ENCODE data around the gene ENPP5. TPM values are rescaled to one million over a fixed set of nuclear protein-coding genes. Genes with fewer than 3 reads are reported as not detected.

ENPP5 gene
- total and polyA plus RNA-seq, 2 of the 13 experiments (the other 11 are each of a cell fraction or from before 2014, with no cell fraction given): not detected

DNA sequence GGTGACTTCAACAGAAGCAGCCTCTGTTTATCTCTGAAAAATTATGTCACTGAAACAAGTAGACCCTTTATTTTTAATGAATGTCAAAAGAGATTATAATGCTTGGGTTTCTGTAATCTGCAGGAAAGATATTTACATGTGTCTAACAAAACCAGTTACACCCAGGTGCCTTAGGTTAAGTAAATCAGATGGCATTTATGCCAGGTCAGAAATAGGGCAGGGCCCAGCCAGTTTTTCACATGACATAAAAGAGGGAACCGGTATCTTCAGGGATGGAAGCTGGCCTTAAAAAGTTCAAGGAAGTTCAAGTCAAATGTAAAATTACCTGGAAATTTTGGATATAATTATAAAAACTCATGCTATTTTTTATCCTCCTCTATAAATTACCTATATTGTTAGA, 55.1 kb downstream of the ENPP5 start (continued):
- TF ChIP-seq, protein P1, sequence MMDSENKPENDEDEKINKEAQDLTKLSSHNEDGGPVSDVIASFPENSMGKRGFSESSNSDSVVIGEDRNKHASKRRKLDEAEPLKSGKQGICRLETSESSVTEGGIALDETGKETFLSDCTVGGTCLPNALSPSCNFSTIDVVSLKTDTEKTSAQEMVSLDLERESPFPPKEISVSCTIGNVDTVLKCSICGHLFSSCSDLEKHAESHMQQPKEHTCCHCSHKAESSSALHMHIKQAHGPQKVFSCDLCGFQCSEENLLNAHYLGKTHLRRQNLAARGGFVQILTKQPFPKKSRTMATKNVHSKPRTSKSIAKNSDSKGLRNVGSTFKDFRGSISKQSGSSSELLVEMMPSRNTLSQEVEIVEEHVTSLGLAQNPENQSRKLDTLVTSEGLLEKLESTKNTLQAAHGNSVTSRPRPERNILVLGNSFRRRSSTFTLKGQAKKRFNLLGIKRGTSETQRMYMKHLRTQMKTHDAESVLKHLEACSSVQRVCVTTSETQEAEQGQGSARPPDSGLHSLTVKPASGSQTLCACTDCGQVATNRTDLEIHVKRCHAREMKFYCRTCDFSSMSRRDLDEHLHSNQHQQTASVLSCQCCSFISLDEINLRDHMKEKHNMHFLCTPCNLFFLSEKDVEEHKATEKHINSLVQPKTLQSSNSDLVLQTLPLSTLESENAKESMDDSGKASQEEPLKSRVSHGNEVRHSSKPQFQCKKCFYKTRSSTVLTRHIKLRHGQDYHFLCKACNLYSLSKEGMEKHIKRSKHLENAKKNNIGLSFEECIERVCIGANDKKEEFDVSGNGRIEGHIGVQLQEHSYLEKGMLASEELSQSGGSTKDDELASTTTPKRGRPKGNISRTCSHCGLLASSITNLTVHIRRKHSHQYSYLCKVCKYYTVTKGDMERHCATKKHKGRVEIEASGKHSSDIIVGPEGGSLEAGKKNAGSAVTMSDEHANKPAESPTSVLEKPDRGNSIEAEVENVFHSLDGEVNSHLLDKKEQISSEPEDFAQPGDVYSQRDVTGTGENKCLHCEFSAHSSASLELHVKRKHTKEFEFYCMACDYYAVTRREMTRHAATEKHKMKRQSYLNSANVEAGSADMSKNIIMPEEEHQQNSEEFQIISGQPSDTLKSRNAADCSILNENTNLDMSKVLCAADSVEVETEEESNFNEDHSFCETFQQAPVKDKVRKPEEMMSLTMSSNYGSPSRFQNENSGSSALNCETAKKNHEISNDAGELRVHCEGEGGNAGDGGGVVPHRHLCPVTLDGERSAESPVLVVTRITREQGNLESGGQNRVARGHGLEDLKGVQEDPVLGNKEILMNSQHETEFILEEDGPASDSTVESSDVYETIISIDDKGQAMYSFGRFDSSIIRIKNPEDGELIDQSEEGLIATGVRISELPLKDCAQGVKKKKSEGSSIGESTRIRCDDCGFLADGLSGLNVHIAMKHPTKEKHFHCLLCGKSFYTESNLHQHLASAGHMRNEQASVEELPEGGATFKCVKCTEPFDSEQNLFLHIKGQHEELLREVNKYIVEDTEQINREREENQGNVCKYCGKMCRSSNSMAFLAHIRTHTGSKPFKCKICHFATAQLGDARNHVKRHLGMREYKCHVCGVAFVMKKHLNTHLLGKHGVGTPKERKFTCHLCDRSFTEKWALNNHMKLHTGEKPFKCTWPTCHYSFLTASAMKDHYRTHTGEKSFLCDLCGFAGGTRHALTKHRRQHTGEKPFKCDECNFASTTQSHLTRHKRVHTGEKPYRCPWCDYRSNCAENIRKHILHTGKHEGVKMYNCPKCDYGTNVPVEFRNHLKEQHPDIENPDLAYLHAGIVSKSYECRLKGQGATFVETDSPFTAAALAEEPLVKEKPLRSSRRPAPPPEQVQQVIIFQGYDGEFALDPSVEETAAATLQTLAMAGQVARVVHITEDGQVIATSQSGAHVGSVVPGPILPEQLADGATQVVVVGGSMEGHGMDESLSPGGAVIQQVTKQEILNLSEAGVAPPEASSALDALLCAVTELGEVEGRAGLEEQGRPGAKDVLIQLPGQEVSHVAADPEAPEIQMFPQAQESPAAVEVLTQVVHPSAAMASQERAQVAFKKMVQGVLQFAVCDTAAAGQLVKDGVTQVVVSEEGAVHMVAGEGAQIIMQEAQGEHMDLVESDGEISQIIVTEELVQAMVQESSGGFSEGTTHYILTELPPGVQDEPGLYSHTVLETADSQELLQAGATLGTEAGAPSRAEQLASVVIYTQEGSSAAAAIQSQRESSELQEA (CRISPR knock-in tag; IDR thresholded peaks at IDR 0.05; ENCODE audit: not compliant biosample characterization): no peak

GRCh38 chr6:46113370-46113769, 57.4 kb downstream of the ENPP5 start:
- H3K4me2 ChIP-seq (ENCODE audit: low read depth, low read length): no peak overlapping the region
- intact Hi-C loops (cut with micrococcal nuclease; ENCODE audit: unreplicated experiment): no loop called here
- in situ Hi-C loops (cut with HindIII; ENCODE audit: extremely low pct_ligation_motif_present, low pct_unique_long_range_greater_than_20kb): no loop called here
- no peak for DNase-seq (ENCODE audit: low spot score)
- no peak overlapping the region for H2AFZ ChIP-seq (ENCODE audit: low read length)
- no peaks in the 10 kb centered on the region for H3K4me1 ChIP-seq (ENCODE audit: insufficient read depth, low read length)
- no peaks in the 10 kb centered on the region for H4K20me1 ChIP-seq (ENCODE audit: insufficient read depth, low read length)
- no peak overlapping the region for H3K4me3 ChIP-seq (replicated peaks in 1 of 3; ENCODE audit: insufficient read depth in 1 of 3, low read depth in 2 of 3, low read length in 3 of 3)
- H3K9ac ChIP-seq (ENCODE audit: insufficient read depth, low read depth, low read length): no peak overlapping the region
- H3K9me3 ChIP-seq (ENCODE audit: low read length): peaks cover 3% of the 10 kb centered on the region
- no peak for ATAC-seq
- 0% methylated on average over 1 of the region's 1 CpG for whole genome bisulfite sequencing (ENCODE audit: low lambda C conversion rate)
- H3K36me3 ChIP-seq (replicated peaks in 1 of 2; ENCODE audit: control insufficient read depth in 1 of 2, insufficient read depth in 2 of 2, low read length in 2 of 2): no peaks in the 10 kb centered on the region
- no peaks in the 10 kb centered on the region for H3K79me2 ChIP-seq (ENCODE audit: insufficient read depth, low read length)
- no peak for FAIRE-seq
- BruUV-seq (replicated peaks): no TSS peak
- H3K27ac ChIP-seq (ENCODE audit: extremely low read length, insufficient read depth, low read length): no peak overlapping the region
- CTCF ChIA-PET (ENCODE audit: low intra/inter-chr PET ratio, low total read pairs): no interaction called here
- POLR2A ChIA-PET: no interaction called here
- H3K27me3 ChIP-seq (ENCODE audit: control insufficient read depth in 1 of 2, insufficient read depth in 2 of 2, low read length in 2 of 2): no peaks in the 10 kb centered on the region
- TF ChIP-seq ZNF224 (CRISPR knock-in tag; IDR thresholded peaks at IDR 0.05) (no peak), ZNF639 (CRISPR knock-in tag; conservative IDR thresholded peaks at IDR 0.05) (no peak), ZNF776 (CRISPR knock-in tag; IDR thresholded peaks at IDR 0.05) (no peak), CREBL2 (CRISPR knock-in tag; IDR thresholded peaks at IDR 0.05; ENCODE audit: borderline replicate concordance) (no peak), AGO1 (IDR thresholded peaks at IDR 0.05; ENCODE audit: low read depth, low read length, poor library complexity, severe bottlenecking) (no peak), ZNF670 (CRISPR knock-in tag; IDR thresholded peaks at IDR 0.05; ENCODE audit: borderline replicate concordance) (no peak), ZBTB7B (CRISPR knock-in tag; IDR thresholded peaks at IDR 0.05) (no peak), SUZ12 (IDR thresholded peaks at IDR 0.05; ENCODE audit: low read depth, low read length) (no peak), SNAI1 (CRISPR knock-in tag; IDR thresholded peaks at IDR 0.05; ENCODE audit: borderline replicate concordance) (no peak)
- TF ChIP-seq, protein P2, sequence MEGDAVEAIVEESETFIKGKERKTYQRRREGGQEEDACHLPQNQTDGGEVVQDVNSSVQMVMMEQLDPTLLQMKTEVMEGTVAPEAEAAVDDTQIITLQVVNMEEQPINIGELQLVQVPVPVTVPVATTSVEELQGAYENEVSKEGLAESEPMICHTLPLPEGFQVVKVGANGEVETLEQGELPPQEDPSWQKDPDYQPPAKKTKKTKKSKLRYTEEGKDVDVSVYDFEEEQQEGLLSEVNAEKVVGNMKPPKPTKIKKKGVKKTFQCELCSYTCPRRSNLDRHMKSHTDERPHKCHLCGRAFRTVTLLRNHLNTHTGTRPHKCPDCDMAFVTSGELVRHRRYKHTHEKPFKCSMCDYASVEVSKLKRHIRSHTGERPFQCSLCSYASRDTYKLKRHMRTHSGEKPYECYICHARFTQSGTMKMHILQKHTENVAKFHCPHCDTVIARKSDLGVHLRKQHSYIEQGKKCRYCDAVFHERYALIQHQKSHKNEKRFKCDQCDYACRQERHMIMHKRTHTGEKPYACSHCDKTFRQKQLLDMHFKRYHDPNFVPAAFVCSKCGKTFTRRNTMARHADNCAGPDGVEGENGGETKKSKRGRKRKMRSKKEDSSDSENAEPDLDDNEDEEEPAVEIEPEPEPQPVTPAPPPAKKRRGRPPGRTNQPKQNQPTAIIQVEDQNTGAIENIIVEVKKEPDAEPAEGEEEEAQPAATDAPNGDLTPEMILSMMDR (CRISPR knock-in tag; IDR thresholded peaks at IDR 0.05): no peak
